Epithelial cell of esophagus (primary cell): ENCODE data around the gene MAB21L4.

Source experiments
- DNase-seq: peaks from one replicate; pipeline ENCODE4 v3.0.0; 2010; ENCODE audit warnings: low read depth
- H3K4me3 ChIP-seq: 2 replicates; pipeline ENCODE4 v1.5.1; 2011; ENCODE audit warnings: mild to moderate bottlenecking, low read length, control low read depth
- TF ChIP-seq, protein P1 (sequence below): IDR thresholded peaks from 2 replicates; pipeline ENCODE4 v1.5.1; 2011; ENCODE audit warnings: low read depth, mild to moderate bottlenecking, low read length, control low read depth, inconsistent platforms; ENCODE audit not compliant: insufficient read depth; ENCODE audit errors: missing control alignments

MAB21L4 gene

DNA sequence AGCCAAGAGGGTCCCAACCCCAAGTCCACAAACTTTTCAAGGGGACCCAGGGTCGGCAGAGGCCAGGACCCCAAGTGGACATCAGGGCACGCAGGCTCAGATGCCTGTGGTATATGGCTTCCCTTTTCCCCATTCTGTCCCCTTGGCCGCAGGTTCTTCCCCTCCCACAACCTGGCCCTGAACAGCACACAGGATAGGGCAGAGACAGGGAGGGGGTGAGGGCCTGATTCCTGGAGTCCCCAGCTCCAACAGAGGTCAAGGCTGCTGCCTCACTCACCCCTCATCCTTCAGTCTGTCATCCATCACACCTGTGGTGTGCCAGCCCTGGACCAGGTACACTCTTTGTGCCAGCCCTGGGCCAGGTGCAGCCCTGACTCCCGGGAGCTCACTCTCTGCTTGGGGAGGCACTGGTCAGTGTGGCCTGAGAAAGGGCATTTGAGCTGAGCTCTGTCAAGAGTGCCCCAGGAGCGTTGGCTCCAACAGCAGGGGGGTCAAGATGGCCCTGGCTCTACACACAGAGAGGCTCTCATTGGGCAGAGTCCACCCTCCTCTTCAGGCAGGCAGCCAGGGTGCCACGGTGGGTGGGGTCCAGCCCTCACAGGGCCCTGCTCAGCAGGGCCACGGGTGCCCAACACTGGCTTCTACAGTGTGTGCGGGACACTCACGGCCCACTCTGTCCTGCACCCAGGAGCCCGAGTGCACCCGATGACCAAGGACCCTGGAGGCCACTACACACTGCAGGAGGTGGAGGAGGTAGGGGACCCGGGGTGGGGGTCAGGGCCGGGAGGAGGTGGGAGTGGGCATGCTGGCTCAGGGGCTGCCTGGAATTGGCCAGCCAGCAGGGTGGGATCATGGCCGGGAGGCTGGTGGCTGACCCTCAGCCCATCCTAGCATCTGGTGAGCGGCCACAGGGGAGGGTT lies 25.7 kb downstream of the MAB21L4 start:
- H3K4me3 ChIP-seq = no peak overlapping the region
- no peak for DNase-seq
- TF ChIP-seq, protein P1, sequence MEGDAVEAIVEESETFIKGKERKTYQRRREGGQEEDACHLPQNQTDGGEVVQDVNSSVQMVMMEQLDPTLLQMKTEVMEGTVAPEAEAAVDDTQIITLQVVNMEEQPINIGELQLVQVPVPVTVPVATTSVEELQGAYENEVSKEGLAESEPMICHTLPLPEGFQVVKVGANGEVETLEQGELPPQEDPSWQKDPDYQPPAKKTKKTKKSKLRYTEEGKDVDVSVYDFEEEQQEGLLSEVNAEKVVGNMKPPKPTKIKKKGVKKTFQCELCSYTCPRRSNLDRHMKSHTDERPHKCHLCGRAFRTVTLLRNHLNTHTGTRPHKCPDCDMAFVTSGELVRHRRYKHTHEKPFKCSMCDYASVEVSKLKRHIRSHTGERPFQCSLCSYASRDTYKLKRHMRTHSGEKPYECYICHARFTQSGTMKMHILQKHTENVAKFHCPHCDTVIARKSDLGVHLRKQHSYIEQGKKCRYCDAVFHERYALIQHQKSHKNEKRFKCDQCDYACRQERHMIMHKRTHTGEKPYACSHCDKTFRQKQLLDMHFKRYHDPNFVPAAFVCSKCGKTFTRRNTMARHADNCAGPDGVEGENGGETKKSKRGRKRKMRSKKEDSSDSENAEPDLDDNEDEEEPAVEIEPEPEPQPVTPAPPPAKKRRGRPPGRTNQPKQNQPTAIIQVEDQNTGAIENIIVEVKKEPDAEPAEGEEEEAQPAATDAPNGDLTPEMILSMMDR = no peak

DNA sequence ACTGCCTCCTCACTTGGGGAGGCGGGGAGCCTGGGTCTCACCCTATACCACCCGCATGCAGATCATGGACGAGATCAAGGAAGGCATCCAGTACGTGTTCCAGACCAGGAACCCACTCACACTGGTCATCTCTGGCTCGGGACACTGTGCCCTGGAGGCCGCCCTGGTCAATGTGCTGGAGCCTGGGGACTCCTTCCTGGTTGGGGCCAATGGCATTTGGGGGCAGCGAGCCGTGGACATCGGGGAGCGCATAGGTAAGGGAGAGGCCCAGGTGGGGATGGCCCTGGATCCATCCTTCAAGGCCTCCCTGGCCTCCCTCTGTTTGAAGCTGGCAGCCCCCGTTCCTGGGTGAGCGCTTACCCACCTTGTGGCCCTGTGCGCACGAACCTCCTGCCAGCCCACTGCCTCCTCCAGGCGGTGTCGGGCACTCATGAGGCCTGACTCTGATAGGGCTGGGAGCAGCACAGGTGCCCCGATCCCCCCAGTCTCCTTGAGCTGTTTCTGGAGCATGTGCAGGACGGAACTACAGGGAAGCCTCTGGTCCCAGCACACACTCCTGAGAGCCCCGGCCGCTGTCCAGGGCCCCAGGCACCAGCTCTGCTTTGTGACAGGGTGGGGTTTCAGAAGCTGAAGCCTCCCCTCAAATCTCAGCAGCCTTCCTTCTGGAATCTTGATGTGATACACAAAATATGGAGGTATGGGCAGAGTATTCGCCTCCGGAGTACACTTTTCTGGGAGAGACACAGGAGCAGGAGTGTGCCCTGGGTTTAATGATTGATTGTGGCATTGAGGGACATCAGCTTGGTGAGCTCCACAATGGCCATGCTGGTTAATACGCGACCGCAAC lies 26.6 kb downstream of the MAB21L4 start:
- TF ChIP-seq, protein P1 = no peak
- no peak overlapping the region for H3K4me3 ChIP-seq
- DNase-seq = no peak

DNA sequence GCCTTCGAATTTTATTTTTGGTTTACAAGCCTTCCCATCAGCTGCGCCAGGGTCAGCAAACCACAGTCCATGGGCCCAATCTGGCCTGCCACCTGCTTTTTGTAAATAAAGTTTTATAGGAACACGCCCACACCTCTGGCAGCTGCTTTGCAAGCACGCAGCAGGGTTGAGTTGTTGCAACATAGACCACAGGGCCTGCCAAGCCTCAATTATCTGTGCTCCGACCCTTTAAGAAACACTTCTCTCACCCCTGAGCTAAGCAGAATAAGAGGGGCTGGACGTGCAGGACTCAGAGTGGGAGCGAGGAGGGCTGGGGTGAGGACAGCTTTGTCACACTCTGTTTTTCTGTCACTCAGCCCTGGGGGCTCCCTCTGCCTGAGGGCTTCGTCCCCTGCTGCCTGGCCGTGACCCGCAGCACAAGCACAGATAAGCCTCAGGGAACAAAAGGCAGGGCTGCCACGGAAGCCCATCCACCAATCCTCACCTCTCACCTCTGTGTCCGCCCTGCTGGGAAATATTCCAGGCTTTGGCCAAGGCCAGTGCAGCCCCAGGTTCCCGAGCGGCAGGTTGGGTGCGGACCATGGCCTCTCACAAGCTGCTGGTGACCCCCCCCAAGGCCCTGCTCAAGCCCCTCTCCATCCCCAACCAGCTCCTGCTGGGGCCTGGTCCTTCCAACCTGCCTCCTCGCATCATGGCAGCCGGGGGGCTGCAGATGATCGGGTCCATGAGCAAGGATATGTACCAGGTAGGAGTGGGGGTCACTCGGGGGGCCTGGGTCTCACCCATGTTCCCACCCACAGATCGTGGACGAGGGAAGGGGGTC lies 27.5 kb downstream of the MAB21L4 start, which contains the start of gene AGXT:
TSS of gene AGXT (plus strand) at position 539 of the 823 bp plus-strand sequence. CDS start at position 581, 42 bp downstream.
- no peak for DNase-seq
- no peak within 1 kb of the TSS for H3K4me3 ChIP-seq
- TF ChIP-seq, protein P1 = no peak

DNA sequence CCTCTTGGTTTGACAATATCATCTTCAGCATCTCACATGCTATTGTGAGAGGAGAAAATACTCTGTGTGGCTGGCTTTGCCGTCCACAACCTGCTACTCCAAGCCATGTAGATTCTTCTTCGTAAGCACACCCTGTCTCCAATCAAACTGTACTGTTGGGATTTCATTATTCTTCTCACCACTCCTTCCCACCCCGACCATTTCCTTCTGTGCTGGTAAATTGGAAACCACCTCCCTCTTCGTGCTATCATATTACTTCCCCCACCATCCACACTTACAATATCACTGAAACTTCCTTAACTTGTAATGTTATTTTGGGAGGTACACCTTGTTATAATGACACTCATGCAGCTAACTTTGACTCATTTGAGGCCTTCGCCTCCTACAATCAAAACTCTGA lies 30.6 kb downstream of the MAB21L4 start:
- DNase-seq = no peak
- H3K4me3 ChIP-seq = no peak overlapping the region
- TF ChIP-seq, protein P1 = no peak

DNA sequence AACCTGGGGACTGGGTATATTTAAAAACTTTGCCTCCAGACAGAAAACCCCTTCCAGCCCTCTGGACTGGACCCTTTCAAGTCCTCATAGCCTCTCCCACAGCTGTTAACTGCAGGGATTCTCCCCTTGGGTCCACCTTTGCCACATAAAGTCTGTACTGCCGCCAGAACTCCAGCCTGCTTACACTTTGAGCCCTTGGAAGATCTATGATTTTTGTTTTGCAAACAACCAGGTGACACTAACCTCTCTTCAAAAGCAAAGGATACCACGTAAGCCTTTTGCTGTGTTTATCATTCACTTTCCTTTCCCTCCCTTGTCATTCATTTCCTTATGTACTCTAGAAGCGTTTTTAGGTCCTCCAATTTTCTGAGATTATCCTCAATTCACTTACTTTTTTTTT lies 31.5 kb downstream of the MAB21L4 start:
- no peak overlapping the region for H3K4me3 ChIP-seq
- TF ChIP-seq, protein P1 = no peak
- DNase-seq = no peak

DNA sequence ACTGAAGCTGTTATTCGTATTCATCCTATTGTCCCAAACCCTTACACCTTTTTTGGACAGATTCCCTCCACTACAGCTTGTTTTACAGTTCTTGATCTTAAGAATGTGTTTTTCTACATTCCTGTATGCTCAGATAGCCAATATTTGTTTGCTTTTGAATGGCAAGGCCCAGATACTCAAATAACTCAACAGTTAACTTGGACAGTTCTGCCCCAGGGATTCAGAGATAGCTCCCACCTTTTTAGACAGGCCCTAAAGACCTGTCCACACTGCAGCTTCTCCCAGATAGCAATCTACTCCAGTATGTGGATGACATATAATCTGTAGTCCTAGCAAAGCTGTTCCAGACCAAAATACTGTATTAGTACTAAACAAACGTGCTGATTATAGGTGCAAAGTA lies 34.4 kb downstream of the MAB21L4 start:
- TF ChIP-seq, protein P1 = no peak
- DNase-seq = no peak
- no peak overlapping the region for H3K4me3 ChIP-seq
